HepG2 (cell line): Measurements from ENCODE around the gene WDR54. TPM values are rescaled to one million over a fixed set of nuclear protein-coding genes. Genes with fewer than 3 reads are reported as not detected.

Experiments used
- DPF2 ChIP-seq: sonication (generic); formaldehyde crosslinking; IDR thresholded peaks from 2 replicates; pipeline ENCODE4 v1.4.0; 2020; ENCODE audit warnings: mild to moderate bottlenecking, low read depth, missing genetic modification reagents, borderline replicate concordance
- ETV6 ChIP-seq: sonication (generic); formaldehyde crosslinking; conservative IDR thresholded peaks from 2 replicates; pipeline ENCODE4 v1.4.0; 2020; ENCODE audit warnings: missing genetic modification reagents
- IKZF4 ChIP-seq: sonication (generic); formaldehyde crosslinking; IDR thresholded peaks from 2 replicates; pipeline ENCODE4 v1.5.1; 2020; ENCODE audit warnings: borderline replicate concordance, mild to moderate bottlenecking, low read depth, missing genetic modification reagents; ENCODE audit errors: not compliant biosample characterization
- MZF1 ChIP-seq: sonication (generic); formaldehyde crosslinking; IDR thresholded peaks from 2 replicates; pipeline ENCODE4 v1.8.1; 2023; ENCODE audit warnings: mild to moderate bottlenecking, missing genetic modification reagents, borderline replicate concordance
- PHF21A ChIP-seq: sonication (generic); formaldehyde crosslinking; IDR thresholded peaks from 2 replicates; pipeline ENCODE4 v1.5.0; 2020; ENCODE audit warnings: mild to moderate bottlenecking, missing genetic modification reagents
- SMAD1 ChIP-seq: sonication (generic); formaldehyde crosslinking; IDR thresholded peaks from 2 replicates; pipeline ENCODE4 v1.4.0; 2020; ENCODE audit warnings: missing genetic modification reagents, low read depth, mild to moderate bottlenecking, borderline replicate concordance
- SOX5 ChIP-seq: IDR thresholded peaks from 2 replicates; pipeline ENCODE4 v1.6.1; 2016; ENCODE audit warnings: borderline replicate concordance
- SPEN ChIP-seq: sonication (generic); formaldehyde crosslinking; IDR thresholded peaks from 2 replicates; pipeline ENCODE4 v1.5.1; 2020; ENCODE audit warnings: low read depth, mild to moderate bottlenecking, missing genetic modification reagents
- YEATS4 ChIP-seq: sonication (generic); formaldehyde crosslinking; IDR thresholded peaks from 2 replicates; pipeline ENCODE4 v1.4.0; 2020; ENCODE audit warnings: missing genetic modification reagents, borderline replicate concordance
- ZKSCAN8 ChIP-seq: IDR thresholded peaks from 2 replicates; pipeline ENCODE4 v1.6.1; 2016; ENCODE audit warnings: borderline replicate concordance, missing genetic modification reagents, missing compliant biosample characterization
- ZNF12 ChIP-seq: sonication (generic); formaldehyde crosslinking; IDR thresholded peaks from 2 replicates; pipeline ENCODE4 v1.5.0; 2020; ENCODE audit warnings: missing genetic modification reagents
- ZNF280D ChIP-seq: sonication (generic); formaldehyde crosslinking; IDR thresholded peaks from 2 replicates; pipeline ENCODE4 v1.5.1; 2020; ENCODE audit warnings: mild to moderate bottlenecking, missing genetic modification reagents
- ZNF331 ChIP-seq: sonication (generic); formaldehyde crosslinking; IDR thresholded peaks from 2 replicates; pipeline ENCODE4 v1.4.0; 2020; ENCODE audit warnings: missing genetic modification reagents
- ZNF7 ChIP-seq: IDR thresholded peaks from 2 replicates; pipeline ENCODE4 v1.6.1; 2016; ENCODE audit warnings: missing biosample characterization, missing genetic modification reagents
- ZNF737 ChIP-seq: sonication (generic); formaldehyde crosslinking; IDR thresholded peaks from 2 replicates; pipeline ENCODE4 v1.5.0; 2020; ENCODE audit warnings: missing genetic modification reagents, mild to moderate bottlenecking, borderline replicate concordance
- ZNF776 ChIP-seq: sonication (generic); formaldehyde crosslinking; IDR thresholded peaks from 2 replicates; pipeline ENCODE4 v1.4.0; 2020; ENCODE audit warnings: mild to moderate bottlenecking, missing genetic modification reagents
- ZSCAN30 ChIP-seq: sonication (generic); formaldehyde crosslinking; IDR thresholded peaks from 2 replicates; pipeline ENCODE4 v1.5.0; 2020; ENCODE audit warnings: mild to moderate bottlenecking, missing genetic modification reagents
- polyA plus RNA-seq, 8 experiments: library from polyadenylated mRNA; depleted of rRNA in 3 of 8; stranded (reverse) in 7 of 8; unstranded in 1 of 8; fragments of >200 nt; fragmentation: Illumina TruSeq in 4 of 8; extraction: Trizol in 4 of 8; gene quantifications; 2 replicates each; pipeline versions ENCODE4 v1.2.1 to v1.2.3, GENCODE V29; 2011 to 2016; ENCODE audit warnings: low read depth in 4 of 8, missing spikeins in 1 of 8, mixed read lengths in 1 of 8; ENCODE audit not compliant: insufficient read depth in 1 of 8
- total RNA-seq, 5 experiments: library from RNA; depleted of rRNA; stranded (reverse); fragments of >200 nt; fragmentation: Illumina TruSeq; extraction: Trizol; gene quantifications; 2 replicates each; pipeline ENCODE4 v1.2.3, GENCODE V29; 2016; ENCODE audit warnings: low read depth in 1 of 5
- TF ChIP-seq, protein P1 (sequence below): IDR thresholded peaks from 2 replicates; pipeline ENCODE4 v1.6.1; 2016; ENCODE audit warnings: missing biosample characterization, missing genetic modification reagents, low read depth
- TF ChIP-seq, protein P2 (sequence below): sonication (generic); formaldehyde crosslinking; conservative IDR thresholded peaks from 2 replicates; pipeline ENCODE4 v1.8.0; 2022; ENCODE audit warnings: missing genetic modification reagents
- TF ChIP-seq, protein P3 (sequence below): IDR thresholded peaks from 2 replicates; pipeline ENCODE4 v1.6.1; 2016
- TF ChIP-seq, protein P4 (sequence below): sonication (generic); formaldehyde crosslinking; IDR thresholded peaks from 2 replicates; pipeline ENCODE4 v1.5.0; 2020; ENCODE audit warnings: mild to moderate bottlenecking, low read depth, missing genetic modification reagents, borderline replicate concordance

WDR54 gene
- total and polyA plus RNA-seq, 2 of the 13 experiments (the other 11 are each of a cell fraction or from before 2014, with no cell fraction given): 2.0 to 17.3 TPM

DNA sequence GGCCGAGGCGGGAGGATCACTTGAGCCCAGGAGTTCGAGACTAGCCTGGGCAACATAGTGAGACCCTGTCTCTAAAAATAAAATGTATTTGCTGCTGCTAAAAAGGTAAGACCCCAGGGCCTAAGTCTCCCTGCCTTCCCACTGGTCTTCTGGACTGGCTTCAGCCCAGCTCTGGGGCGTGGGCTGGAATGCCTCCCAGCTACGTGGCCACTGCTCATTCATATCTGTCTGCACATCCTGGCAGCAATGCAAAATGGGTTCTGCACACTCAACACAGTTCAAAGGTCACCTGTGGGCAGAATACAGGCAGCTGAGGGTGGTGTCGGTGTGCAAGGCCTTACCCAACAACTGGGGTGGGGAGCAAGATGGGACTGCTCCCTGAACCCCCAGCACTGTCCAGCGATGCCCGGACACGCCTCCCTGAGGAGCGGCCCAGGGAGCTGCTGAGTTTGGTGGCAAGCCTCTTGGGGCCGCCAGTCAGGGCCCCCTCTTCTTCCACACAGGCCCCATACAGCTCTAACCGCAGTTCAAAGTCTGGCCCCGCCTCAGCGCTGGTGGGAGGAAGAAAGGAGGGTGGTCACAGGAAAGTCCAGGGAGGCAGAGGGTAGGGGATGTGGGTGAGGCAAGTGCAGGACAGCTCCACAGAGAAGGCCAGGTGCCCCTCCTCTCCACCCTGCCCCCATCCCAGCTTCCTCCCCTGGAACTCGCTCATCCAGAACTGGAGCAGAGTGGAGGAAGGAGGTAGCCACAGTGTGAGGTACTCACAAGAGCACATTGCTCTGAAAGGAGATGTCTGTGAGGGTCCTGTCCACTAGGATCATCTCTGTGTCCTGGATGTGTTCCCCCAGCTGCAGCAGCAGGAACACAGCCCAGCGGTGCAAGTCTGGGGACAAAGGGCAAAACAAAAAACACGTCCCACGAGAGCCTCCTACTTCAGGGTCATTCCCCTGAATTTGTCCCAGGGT is 8.2 kb downstream of the WDR54 start (continued):
- TF ChIP-seq ZNF331 (CRISPR knock-in tag) (peak; percentile 57), ETV6 (CRISPR knock-in tag) (no peak; the same call in 1 of the 2 replicates), SOX5 (CRISPR knock-in tag) (peak; percentile 64), ZNF280D (CRISPR knock-in tag) (no peak), SMAD1 (CRISPR knock-in tag) (peak; percentile 73), PHF21A (CRISPR knock-in tag) (peak; percentile 96), DPF2 (CRISPR knock-in tag) (peak; percentile 86; the same call in 1 of the 2 replicates), ZNF776 (no peak), ZKSCAN8 (CRISPR knock-in tag) (peak; percentile 65; the same call in 1 of the 2 replicates), ZNF7 (CRISPR knock-in tag) (no peak), SPEN (CRISPR knock-in tag) (0 out of 2 replicates have a peak, but pooled peaks have one; percentile 65), ZSCAN30 (CRISPR knock-in tag) (no peak), MZF1 (no peak), YEATS4 (CRISPR knock-in tag) (peak; percentile 70), IKZF4 (CRISPR knock-in tag) (peak; percentile 21), ZNF12 (peak; percentile 36; the same call in 1 of the 2 replicates), ZNF737 (CRISPR knock-in tag) (no peak)
- TF ChIP-seq, protein P1, sequence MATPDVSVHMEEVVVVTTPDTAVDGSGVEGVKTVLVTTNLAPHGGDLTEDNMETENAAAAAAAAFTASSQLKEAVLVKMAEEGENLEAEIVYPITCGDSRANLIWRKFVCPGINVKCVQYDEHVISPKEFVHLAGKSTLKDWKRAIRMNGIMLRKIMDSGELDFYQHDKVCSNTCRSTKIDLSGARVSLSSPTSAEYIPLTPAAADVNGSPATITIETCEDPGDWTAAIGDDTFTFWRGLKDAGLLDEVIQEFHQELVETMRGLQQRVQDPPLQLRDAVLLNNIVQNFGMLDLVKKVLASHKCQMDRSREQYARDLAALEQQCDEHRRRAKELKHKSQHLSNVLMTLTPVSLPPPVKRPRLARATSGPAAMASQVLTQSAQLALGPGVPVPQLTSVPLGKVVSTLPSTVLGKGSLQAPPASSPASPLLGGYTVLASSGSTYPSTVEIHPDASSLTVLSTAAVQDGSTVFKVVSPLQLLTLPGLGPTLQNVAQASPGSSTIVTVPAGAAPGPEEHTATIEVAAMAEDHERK: no peak
- TF ChIP-seq, protein P2, sequence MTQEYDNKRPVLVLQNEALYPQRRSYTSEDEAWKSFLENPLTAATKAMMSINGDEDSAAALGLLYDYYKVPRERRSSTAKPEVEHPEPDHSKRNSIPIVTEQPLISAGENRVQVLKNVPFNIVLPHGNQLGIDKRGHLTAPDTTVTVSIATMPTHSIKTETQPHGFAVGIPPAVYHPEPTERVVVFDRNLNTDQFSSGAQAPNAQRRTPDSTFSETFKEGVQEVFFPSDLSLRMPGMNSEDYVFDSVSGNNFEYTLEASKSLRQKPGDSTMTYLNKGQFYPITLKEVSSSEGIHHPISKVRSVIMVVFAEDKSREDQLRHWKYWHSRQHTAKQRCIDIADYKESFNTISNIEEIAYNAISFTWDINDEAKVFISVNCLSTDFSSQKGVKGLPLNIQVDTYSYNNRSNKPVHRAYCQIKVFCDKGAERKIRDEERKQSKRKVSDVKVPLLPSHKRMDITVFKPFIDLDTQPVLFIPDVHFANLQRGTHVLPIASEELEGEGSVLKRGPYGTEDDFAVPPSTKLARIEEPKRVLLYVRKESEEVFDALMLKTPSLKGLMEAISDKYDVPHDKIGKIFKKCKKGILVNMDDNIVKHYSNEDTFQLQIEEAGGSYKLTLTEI: no peak
- TF ChIP-seq, protein P3, sequence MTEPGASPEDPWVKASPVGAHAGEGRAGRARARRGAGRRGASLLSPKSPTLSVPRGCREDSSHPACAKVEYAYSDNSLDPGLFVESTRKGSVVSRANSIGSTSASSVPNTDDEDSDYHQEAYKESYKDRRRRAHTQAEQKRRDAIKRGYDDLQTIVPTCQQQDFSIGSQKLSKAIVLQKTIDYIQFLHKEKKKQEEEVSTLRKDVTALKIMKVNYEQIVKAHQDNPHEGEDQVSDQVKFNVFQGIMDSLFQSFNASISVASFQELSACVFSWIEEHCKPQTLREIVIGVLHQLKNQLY (CRISPR knock-in tag): peak; percentile 36
- TF ChIP-seq, protein P4, sequence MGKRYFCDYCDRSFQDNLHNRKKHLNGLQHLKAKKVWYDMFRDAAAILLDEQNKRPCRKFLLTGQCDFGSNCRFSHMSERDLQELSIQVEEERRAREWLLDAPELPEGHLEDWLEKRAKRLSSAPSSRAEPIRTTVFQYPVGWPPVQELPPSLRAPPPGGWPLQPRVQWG (CRISPR knock-in tag): no peak
